GM12878 (cell line): Measurements from ENCODE around the gene PGA4.

ENCODE experiments used
- BCL11A ChIP-seq: IDR thresholded peaks from 2 replicates; pipeline ENCODE4 v1.6.1; 2011; ENCODE audit warnings: low read depth, low read length
- ESRRA ChIP-seq: IDR thresholded peaks from 2 replicates; pipeline ENCODE4 v1.6.1; 2012; ENCODE audit warnings: mild to moderate bottlenecking, low read length, improper control_type of control experiment
- EZH2 ChIP-seq: IDR thresholded peaks from 2 replicates; pipeline ENCODE4 v1.6.1; 2012; ENCODE audit warnings: low read depth, mild to moderate bottlenecking, control low read depth, inconsistent platforms, low read length, borderline replicate concordance; ENCODE audit not compliant: control insufficient read depth
- JUND ChIP-seq: IDR thresholded peaks from 2 replicates; pipeline ENCODE4 v1.6.1; 2012; ENCODE audit warnings: low read depth, mild to moderate bottlenecking, low read length, improper control_type of control experiment, moderate library complexity
- MAX ChIP-seq: IDR thresholded peaks from 2 replicates; pipeline ENCODE4 v1.6.1; 2012; ENCODE audit warnings: low read depth, low read length, improper control_type of control experiment
- NBN ChIP-seq: fragments of 450-650 bp; IDR thresholded peaks from 2 replicates; pipeline ENCODE4 v1.6.1; 2016
- PML ChIP-seq: IDR thresholded peaks from 2 replicates; pipeline ENCODE4 v1.6.1; 2012; ENCODE audit warnings: low read length, inconsistent platforms
- TF ChIP-seq, protein P1 (sequence below): fragments of 450-650 bp; IDR thresholded peaks from 2 replicates; pipeline ENCODE4 v1.6.1; 2014; ENCODE audit warnings: mild to moderate bottlenecking
- TF ChIP-seq, protein P2 (sequence below), 3 experiments: IDR thresholded peaks in 2 of 3; conservative IDR thresholded peaks in 1 of 3; 2 replicates each; pipeline ENCODE4 v1.5.1; 2011; ENCODE audit warnings: low read depth in 3 of 3, low read length in 3 of 3, mild to moderate bottlenecking in 3 of 3, control low read depth in 2 of 3, moderate library complexity in 2 of 3, inconsistent platforms in 1 of 3, mixed read lengths in 1 of 3; ENCODE audit not compliant: control insufficient read depth in 2 of 3, insufficient read depth in 1 of 3; ENCODE audit errors: extremely low read depth in 1 of 3
- TF ChIP-seq, protein P3 (sequence below): IDR thresholded peaks from 2 replicates; pipeline ENCODE4 v1.6.1; 2011; ENCODE audit warnings: low read depth, low read length, improper control_type of control experiment, borderline replicate concordance

GRCh38 chr11:61274084-61274483 is 51.9 kb downstream of the PGA4 start:
- TF ChIP-seq JUND = no peak
- TF ChIP-seq, protein P1, sequence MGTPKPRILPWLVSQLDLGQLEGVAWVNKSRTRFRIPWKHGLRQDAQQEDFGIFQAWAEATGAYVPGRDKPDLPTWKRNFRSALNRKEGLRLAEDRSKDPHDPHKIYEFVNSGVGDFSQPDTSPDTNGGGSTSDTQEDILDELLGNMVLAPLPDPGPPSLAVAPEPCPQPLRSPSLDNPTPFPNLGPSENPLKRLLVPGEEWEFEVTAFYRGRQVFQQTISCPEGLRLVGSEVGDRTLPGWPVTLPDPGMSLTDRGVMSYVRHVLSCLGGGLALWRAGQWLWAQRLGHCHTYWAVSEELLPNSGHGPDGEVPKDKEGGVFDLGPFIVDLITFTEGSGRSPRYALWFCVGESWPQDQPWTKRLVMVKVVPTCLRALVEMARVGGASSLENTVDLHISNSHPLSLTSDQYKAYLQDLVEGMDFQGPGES = no peak
- TF ChIP-seq, protein P2, sequence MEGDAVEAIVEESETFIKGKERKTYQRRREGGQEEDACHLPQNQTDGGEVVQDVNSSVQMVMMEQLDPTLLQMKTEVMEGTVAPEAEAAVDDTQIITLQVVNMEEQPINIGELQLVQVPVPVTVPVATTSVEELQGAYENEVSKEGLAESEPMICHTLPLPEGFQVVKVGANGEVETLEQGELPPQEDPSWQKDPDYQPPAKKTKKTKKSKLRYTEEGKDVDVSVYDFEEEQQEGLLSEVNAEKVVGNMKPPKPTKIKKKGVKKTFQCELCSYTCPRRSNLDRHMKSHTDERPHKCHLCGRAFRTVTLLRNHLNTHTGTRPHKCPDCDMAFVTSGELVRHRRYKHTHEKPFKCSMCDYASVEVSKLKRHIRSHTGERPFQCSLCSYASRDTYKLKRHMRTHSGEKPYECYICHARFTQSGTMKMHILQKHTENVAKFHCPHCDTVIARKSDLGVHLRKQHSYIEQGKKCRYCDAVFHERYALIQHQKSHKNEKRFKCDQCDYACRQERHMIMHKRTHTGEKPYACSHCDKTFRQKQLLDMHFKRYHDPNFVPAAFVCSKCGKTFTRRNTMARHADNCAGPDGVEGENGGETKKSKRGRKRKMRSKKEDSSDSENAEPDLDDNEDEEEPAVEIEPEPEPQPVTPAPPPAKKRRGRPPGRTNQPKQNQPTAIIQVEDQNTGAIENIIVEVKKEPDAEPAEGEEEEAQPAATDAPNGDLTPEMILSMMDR (IDR thresholded peaks at IDR 0.05 in 2 of 3, conservative IDR thresholded peaks at IDR 0.05 in 1 of 3; ENCODE audit: control insufficient read depth in 2 of 3, extremely low read depth in 1 of 3, insufficient read depth in 1 of 3, low read depth in 3 of 3, low read length in 3 of 3) = no peak
- TF ChIP-seq, protein P3, sequence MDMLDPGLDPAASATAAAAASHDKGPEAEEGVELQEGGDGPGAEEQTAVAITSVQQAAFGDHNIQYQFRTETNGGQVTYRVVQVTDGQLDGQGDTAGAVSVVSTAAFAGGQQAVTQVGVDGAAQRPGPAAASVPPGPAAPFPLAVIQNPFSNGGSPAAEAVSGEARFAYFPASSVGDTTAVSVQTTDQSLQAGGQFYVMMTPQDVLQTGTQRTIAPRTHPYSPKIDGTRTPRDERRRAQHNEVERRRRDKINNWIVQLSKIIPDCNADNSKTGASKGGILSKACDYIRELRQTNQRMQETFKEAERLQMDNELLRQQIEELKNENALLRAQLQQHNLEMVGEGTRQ = no peak
- TF ChIP-seq EZH2 = no peak
- no peak for TF ChIP-seq MAX
- TF ChIP-seq PML = no peak
- no peak for TF ChIP-seq BCL11A
- TF ChIP-seq NBN = no peak
- no peak for TF ChIP-seq ESRRA
